ENCODE results near the gene NEUROG3.

GRCh38 chr10:69533658-69534057, 39.6 kb downstream of the NEUROG3 start:
- TF ChIP-seq POLR2A (IDR thresholded peaks at IDR 0.05; ENCODE audit: low read length): no peak
- TF ChIP-seq GATA1 (IDR thresholded peaks at IDR 0.05; ENCODE audit: low read depth, low read length): no peak
